Activated naive CD8-positive, alpha-beta T cell treated with anti-CD3 and anti-CD28 coated beads, Interleukin-2, amount 50 U/mL, for 24 hours (primary cell): ENCODE measurements around the gene TESK1.
"Not testable (repeated sequence)": the region's sequence is repeated elsewhere in the genome, so short reads cannot be mapped to it uniquely, and the experiment has no call there.

Experiments
- ATAC-seq: fragments of 150-1000 bp; cut with Tn5 transposase; one replicate; pipeline ENCODE4 v1.10.0; 2021
- DNase-seq: peaks from one replicate; pipeline ENCODE4 v3.0.0; 2021
- H3K27ac Mint-ChIP-seq: one replicate; pipeline ENCODE4 v1.8.0; 2021; ENCODE audit warnings: mild to moderate bottlenecking, mixed read lengths
- H3K27me3 Mint-ChIP-seq: one replicate; pipeline ENCODE4 v1.8.0; 2021; ENCODE audit warnings: mixed read lengths
- H3K36me3 Mint-ChIP-seq: one replicate; pipeline ENCODE4 v1.8.0; 2021; ENCODE audit warnings: low read depth, mixed read lengths
- H3K4me1 Mint-ChIP-seq: one replicate; pipeline ENCODE4 v1.8.0; 2021; ENCODE audit warnings: mixed read lengths
- H3K4me3 Mint-ChIP-seq: one replicate; pipeline ENCODE4 v1.8.0; 2021; ENCODE audit warnings: mild to moderate bottlenecking, moderate library complexity, mixed read lengths
- H3K9me3 Mint-ChIP-seq: one replicate; pipeline ENCODE4 v1.8.0; 2021; ENCODE audit warnings: mixed read lengths

TESK1 gene

GRCh38 chr9:35599763-35600604, 5.1 kb upstream of the TESK1 start:
- no peak for ATAC-seq
- Mint-ChIP-seq H3K4me3 (no peak overlapping the region), H3K27me3 (peaks cover 2% of the 10 kb centered on the region), H3K27ac (no peak overlapping the region), H3K36me3 (peaks cover 4% of the 10 kb centered on the region), H3K9me3 (no peaks in the 10 kb centered on the region), H3K4me1 (peaks cover 23% of the 10 kb centered on the region)
- DNase-seq = no peak

- peak overlapping the region; percentile 100 for H3K27ac Mint-ChIP-seq
- DNase-seq = peak; percentile 29
- no peak for ATAC-seq
- no peaks in the 10 kb centered on the region for H3K9me3 Mint-ChIP-seq
- H3K4me3 Mint-ChIP-seq = peak overlapping the region; percentile 94
- peaks cover 2% of the 10 kb centered on the region for H3K27me3 Mint-ChIP-seq
- H3K4me1 Mint-ChIP-seq = peaks cover 35% of the 10 kb centered on the region
- peaks cover 12% of the 10 kb centered on the region for H3K36me3 Mint-ChIP-seq
Measured at GRCh38 chr9:35603506-35603985, 1.5 kb upstream of the TESK1 start.

- peak; percentile 94 for ATAC-seq
- peaks cover 35% of the 10 kb centered on the region for H3K4me1 Mint-ChIP-seq
Measured at GRCh38 chr9:35603986-35604577, 980 bp upstream of the TESK1 start.

GRCh38 chr9:35605351-35606137, 482 bp downstream of the TESK1 start:
- no peaks in the 10 kb centered on the region for H3K9me3 Mint-ChIP-seq
- DNase-seq = peak; percentile 44
- peaks cover 35% of the 10 kb centered on the region for H3K4me1 Mint-ChIP-seq
- H3K4me3 Mint-ChIP-seq = peak overlapping the region; percentile 84
- peaks cover 2% of the 10 kb centered on the region for H3K27me3 Mint-ChIP-seq
- peaks cover 15% of the 10 kb centered on the region for H3K36me3 Mint-ChIP-seq
- H3K27ac Mint-ChIP-seq = peak overlapping the region; percentile 65
- peak; percentile 2 for ATAC-seq

More at GRCh38 chr9:35603986-35604577, 980 bp upstream of the TESK1 start:
- no peaks in the 10 kb centered on the region for H3K9me3 Mint-ChIP-seq
- peak overlapping the region; percentile 94 for H3K4me3 Mint-ChIP-seq
- H3K27me3 Mint-ChIP-seq = peaks cover 2% of the 10 kb centered on the region
- peaks cover 15% of the 10 kb centered on the region for H3K36me3 Mint-ChIP-seq
- H3K27ac Mint-ChIP-seq = peak overlapping the region; percentile 100
- peak; percentile 99 for DNase-seq

- ATAC-seq (no peak), DNase-seq (no peak)
- H3K4me3 Mint-ChIP-seq = peak overlapping the region; percentile 84
- H3K27ac Mint-ChIP-seq = peak overlapping the region; percentile 65
- peaks cover 2% of the 10 kb centered on the region for H3K27me3 Mint-ChIP-seq
- H3K36me3 Mint-ChIP-seq = peaks cover 15% of the 10 kb centered on the region
- no peaks in the 10 kb centered on the region for H3K9me3 Mint-ChIP-seq
- peaks cover 35% of the 10 kb centered on the region for H3K4me1 Mint-ChIP-seq
Measured at GRCh38 chr9:35606138-35606504, 1.1 kb downstream of the TESK1 start.

GRCh38 chr9:35606726-35607125, 1.7 kb downstream of the TESK1 start:
- ATAC-seq (no peak), DNase-seq (no peak)
- no peak overlapping the region for H3K27ac Mint-ChIP-seq
- H3K4me1 Mint-ChIP-seq = peaks cover 40% of the 10 kb centered on the region
- peaks cover 2% of the 10 kb centered on the region for H3K27me3 Mint-ChIP-seq
- H3K4me3 Mint-ChIP-seq = peak overlapping the region; percentile 84
- H3K9me3 Mint-ChIP-seq = no peaks in the 10 kb centered on the region
- H3K36me3 Mint-ChIP-seq = peaks cover 15% of the 10 kb centered on the region

GRCh38 chr9:35608221-35608620, 3.2 kb downstream of the TESK1 start:
- DNase-seq (no peak), ATAC-seq (no peak)
- Mint-ChIP-seq H3K9me3 (no peaks in the 10 kb centered on the region), H3K27me3 (peaks cover 2% of the 10 kb centered on the region), H3K4me1 (peaks cover 31% of the 10 kb centered on the region), H3K27ac (no peak overlapping the region), H3K36me3 (peaks cover 15% of the 10 kb centered on the region), H3K4me3 (no peak overlapping the region)

GRCh38 chr9:35609001-35609819, 4.1 kb downstream of the TESK1 start:
- ATAC-seq (no peak), DNase-seq (no peak)
- Mint-ChIP-seq H3K36me3 (peaks cover 11% of the 10 kb centered on the region), H3K4me3 (no peak overlapping the region), H3K4me1 (peaks cover 21% of the 10 kb centered on the region), H3K9me3 (no peaks in the 10 kb centered on the region), H3K27me3 (no peaks in the 10 kb centered on the region), H3K27ac (no peak overlapping the region)

- Mint-ChIP-seq H3K27me3 (no peaks in the 10 kb centered on the region), H3K9me3 (no peaks in the 10 kb centered on the region), H3K4me1 (peaks cover 19% of the 10 kb centered on the region), H3K27ac (no peak overlapping the region), H3K36me3 (peaks cover 13% of the 10 kb centered on the region), H3K4me3 (no peak overlapping the region)
- ATAC-seq (no peak), DNase-seq (no peak)
Measured at GRCh38 chr9:35609820-35610163, 4.7 kb downstream of the TESK1 start.

GRCh38 chr9:35611230-35611797, 6.3 kb downstream of the TESK1 start:
- no peak overlapping the region for H3K4me3 Mint-ChIP-seq

GRCh38 chr9:35612066-35612465, 7.0 kb downstream of the TESK1 start:
- H3K27ac Mint-ChIP-seq, ATAC-seq, H3K36me3 Mint-ChIP-seq: not testable (repeated sequence)

More at GRCh38 chr9:35611230-35611797, 6.3 kb downstream of the TESK1 start:
- H3K9me3 Mint-ChIP-seq = no peaks in the 10 kb centered on the region
- no peaks in the 10 kb centered on the region for H3K27me3 Mint-ChIP-seq
- peaks cover 13% of the 10 kb centered on the region for H3K36me3 Mint-ChIP-seq
- no peak overlapping the region for H3K27ac Mint-ChIP-seq
- ATAC-seq = peak; percentile 72
- peaks cover 20% of the 10 kb centered on the region for H3K4me1 Mint-ChIP-seq
- DNase-seq = peak; percentile 59

GRCh38 chr9:35612843-35613242, 7.8 kb downstream of the TESK1 start:
- no peak for DNase-seq
- Mint-ChIP-seq H3K27me3 (no peaks in the 10 kb centered on the region), H3K27ac (no peak overlapping the region), H3K9me3 (no peaks in the 10 kb centered on the region), H3K4me3 (no peak overlapping the region), H3K4me1 (peaks cover 25% of the 10 kb centered on the region), H3K36me3 (peaks cover 8% of the 10 kb centered on the region)
- no peak for ATAC-seq

More at GRCh38 chr9:35612066-35612465, 7.0 kb downstream of the TESK1 start:
- not testable (repeated sequence) for H3K4me3 Mint-ChIP-seq, H3K27me3 Mint-ChIP-seq, DNase-seq, H3K9me3 Mint-ChIP-seq
- peaks cover 20% of the 10 kb centered on the region for H3K4me1 Mint-ChIP-seq

GRCh38 chr9:35615981-35616680, 11.1 kb downstream of the TESK1 start:
- ATAC-seq (no peak), DNase-seq (no peak)
- peak overlapping the region; percentile 82 for H3K4me3 Mint-ChIP-seq
- H3K9me3 Mint-ChIP-seq = no peaks in the 10 kb centered on the region
- H3K4me1 Mint-ChIP-seq = peaks cover 58% of the 10 kb centered on the region
- no peaks in the 10 kb centered on the region for H3K27me3 Mint-ChIP-seq
- H3K27ac Mint-ChIP-seq = peak overlapping the region; percentile 74
- H3K36me3 Mint-ChIP-seq = peaks cover 2% of the 10 kb centered on the region
